HCT116 (cell line): Measurements from ENCODE around the gene ARHGAP19. TPM values are rescaled to one million over a fixed set of nuclear protein-coding genes. Genes with fewer than 3 reads are reported as not detected.

Experiments
- ATAC-seq: fragments of 200-7000 bp; cut with Tn5 transposase; 2 replicates; pipeline ENCODE4 v1.9.1; 2020; ENCODE audit warnings: mild to moderate bottlenecking, moderate library complexity
- BruUV-seq: library from RNA; stranded (reverse); fragments of 400-500 nt; replicated peaks from 2 replicates; lab custom pipeline; 2021; lab: Mats Ljungman, UMichigan
- CTCF ChIA-PET: fragments of 300-600 bp; sonication (Branson Sonifier 250); formaldehyde crosslinking; loops from one replicate; lab custom pipeline; 2021; ENCODE audit warnings: antibody characterized with exemption; lab: Charles Lee
- POLR2A ChIA-PET: fragments of 300-600, 350-600 bp; sonication (Branson Sonifier 250); formaldehyde crosslinking; loops from one replicate; lab custom pipeline; 2021; ENCODE audit warnings: antibody characterized with exemption; lab: Charles Lee
- RAD21 ChIA-PET, 2 experiments: fragments of 300-600 bp; sonication (Branson Sonifier 250); formaldehyde crosslinking; loops; one replicate each; lab custom pipeline; 2023; ENCODE audit warnings: low total read pairs in 2 of 2; ENCODE audit not compliant: uncharacterized antibody in 2 of 2, unreplicated experiment in 2 of 2, low non-redundant PET in 1 of 2; lab: Charles Lee
- DNase-seq: peaks from one replicate; pipeline ENCODE4 v3.0.0-alpha.2; 2010; ENCODE audit warnings: low read depth, low spot score
- H2AFZ ChIP-seq: fragments of 200-600 bp; shearing (Covaris generic), sonication (generic); 2 replicates; pipeline ENCODE4 v1.6.1; 2017; ENCODE audit warnings: low read depth, mixed run types, mixed read lengths, antibody characterized with exemption, low read length; ENCODE audit not compliant: poor library complexity, severe bottlenecking
- H3K27ac ChIP-seq: 2 replicates; pipeline ENCODE4 v1.5.1; 2012; ENCODE audit warnings: low read depth, low read length
- H3K27me3 ChIP-seq: fragments of 200-600 bp; sonication (generic); 2 replicates; pipeline ENCODE4 v1.6.1; 2016; ENCODE audit warnings: mixed run types, low read length, mixed read lengths; ENCODE audit not compliant: insufficient read depth
- H3K36me3 ChIP-seq, 2 experiments: fragments of 200-500 bp in 1 of 2; fragments of 200-600 bp in 1 of 2; sonication (Bioruptor generic) in 1 of 2; sonication (generic) in 1 of 2; 2 replicates each; pipeline versions ENCODE4 v1.5.1 to v1.6.1; 2014 to 2016; ENCODE audit warnings: low read length in 2 of 2, inconsistent platforms in 1 of 2, mixed read lengths in 1 of 2, mixed run types in 1 of 2; ENCODE audit not compliant: insufficient read depth in 2 of 2, control insufficient read depth in 1 of 2
- H3K4me1 ChIP-seq, 2 experiments: fragments of 200-600 bp in 1 of 2; sonication (generic) in 1 of 2; 2 replicates each; pipeline versions ENCODE4 v1.5.1 to v1.6.1; 2012 to 2017; ENCODE audit warnings: low read length in 2 of 2, inconsistent platforms in 1 of 2, mild to moderate bottlenecking in 1 of 2, mixed read lengths in 1 of 2, mixed run types in 1 of 2, moderate library complexity in 1 of 2; ENCODE audit not compliant: insufficient read depth in 2 of 2, control insufficient read depth in 1 of 2
- H3K4me2 ChIP-seq: fragments of 200-600 bp; sonication (generic); 2 replicates; pipeline ENCODE4 v1.6.1; 2017; ENCODE audit warnings: mixed run types, low read length, mixed read lengths
- H3K4me3 ChIP-seq, 2 experiments: fragments of 200-600 bp in 1 of 2; sonication (generic) in 1 of 2; replicated peaks in 1 of 2; 2 replicates each; pipeline ENCODE4 v1.5.1; 2011 to 2016; ENCODE audit warnings: low read length in 2 of 2, control low read depth in 1 of 2, low read depth in 1 of 2, mild to moderate bottlenecking in 1 of 2, mixed read lengths in 1 of 2, mixed run types in 1 of 2
- H3K79me2 ChIP-seq: fragments of 200-600 bp; sonication (generic); 2 replicates; pipeline ENCODE4 v1.6.1; 2017; ENCODE audit warnings: mild to moderate bottlenecking, mixed run types, low read length, moderate library complexity, mixed read lengths; ENCODE audit not compliant: insufficient read depth
- H3K9ac ChIP-seq: fragments of 200-600 bp; sonication (generic); 2 replicates; pipeline ENCODE4 v1.6.1; 2016; ENCODE audit warnings: low read length, mixed read lengths
- H3K9me2 ChIP-seq: fragments of 200-600 bp; sonication (generic), shearing (Covaris generic); 2 replicates; pipeline ENCODE4 v1.6.1; 2017; ENCODE audit warnings: mixed run types, mild to moderate bottlenecking, moderate library complexity; ENCODE audit not compliant: insufficient read depth
- H3K9me3 ChIP-seq, 2 experiments: fragments of 200-500 bp in 1 of 2; fragments of 200-600 bp in 1 of 2; sonication (Bioruptor generic) in 1 of 2; sonication (generic) in 1 of 2; 2 replicates each; pipeline ENCODE4 v1.6.1; 2014 to 2017; ENCODE audit warnings: low read length in 2 of 2, mixed read lengths in 2 of 2, inconsistent platforms in 1 of 2, low read depth in 1 of 2, mild to moderate bottlenecking in 1 of 2, mixed run types in 1 of 2, moderate library complexity in 1 of 2; ENCODE audit not compliant: control insufficient read depth in 1 of 2, insufficient read depth in 1 of 2
- H4K20me1 ChIP-seq: fragments of 200-600 bp; sonication (generic), shearing (Covaris generic); 2 replicates; pipeline ENCODE4 v1.6.1; 2017; ENCODE audit warnings: mixed run types, mild to moderate bottlenecking, moderate library complexity; ENCODE audit not compliant: insufficient read depth
- CBX3 ChIP-seq: IDR thresholded peaks from 2 replicates; pipeline ENCODE4 v1.6.1; 2012; ENCODE audit warnings: low read depth
- EZH2 ChIP-seq: fragments of 200-600 bp; sonication (generic); IDR thresholded peaks from 2 replicates; pipeline ENCODE4 v1.6.1; 2017; ENCODE audit warnings: antibody characterized with exemption, mixed run types
- EZH2phosphoT487 ChIP-seq: fragments of 200-600 bp; IDR thresholded peaks from 2 replicates; pipeline ENCODE4 v1.6.1; 2018; ENCODE audit warnings: antibody characterized with exemption, borderline replicate concordance
- FOSL1 ChIP-seq: IDR thresholded peaks from 2 replicates; pipeline ENCODE4 v1.6.1; 2012; ENCODE audit warnings: low read depth
- POLR2AphosphoS5 ChIP-seq: IDR thresholded peaks from 2 replicates; pipeline ENCODE4 v1.6.1; 2011; ENCODE audit warnings: mild to moderate bottlenecking, low read depth, low read length, moderate library complexity
- RAD21 ChIP-seq: IDR thresholded peaks from 2 replicates; pipeline ENCODE4 v1.6.1; 2012; ENCODE audit warnings: low read depth, mild to moderate bottlenecking
- SIN3A ChIP-seq: IDR thresholded peaks from 2 replicates; pipeline ENCODE4 v1.6.1; 2012; ENCODE audit warnings: low read depth
- SP1 ChIP-seq: IDR thresholded peaks from 2 replicates; pipeline ENCODE4 v1.6.1; 2012; ENCODE audit warnings: low read depth
- SRF ChIP-seq: IDR thresholded peaks from 2 replicates; pipeline ENCODE4 v1.6.1; 2012; ENCODE audit warnings: low read depth
- YY1 ChIP-seq: IDR thresholded peaks from 2 replicates; pipeline ENCODE4 v1.6.1; 2011; ENCODE audit warnings: low read length, low read depth, moderate library complexity, mild to moderate bottlenecking; ENCODE audit not compliant: insufficient replicate concordance; ENCODE audit errors: extremely low read depth
- ZNF274 ChIP-seq: fragments of 200-500 bp; sonication (Bioruptor generic); IDR thresholded peaks from 2 replicates; pipeline ENCODE4 v1.6.1; 2014; ENCODE audit warnings: mild to moderate bottlenecking, low read depth, low read length, inconsistent platforms
- intact Hi-C: fragments of 100-400 bp; cut with micrococcal nuclease; formaldehyde crosslinking; loops from 2 replicates; pipeline ENCODE4 v1.10.0; 2022
- total RNA-seq: library from RNA; stranded (reverse); gene quantifications from one replicate; pipeline ENCODE4 v1.2.1, GENCODE V29; 2021; ENCODE audit not compliant: unreplicated experiment

Gene ARHGAP19
- total RNA-seq, 1 experiment from 2014 or later: 36.8 TPM

DNA sequence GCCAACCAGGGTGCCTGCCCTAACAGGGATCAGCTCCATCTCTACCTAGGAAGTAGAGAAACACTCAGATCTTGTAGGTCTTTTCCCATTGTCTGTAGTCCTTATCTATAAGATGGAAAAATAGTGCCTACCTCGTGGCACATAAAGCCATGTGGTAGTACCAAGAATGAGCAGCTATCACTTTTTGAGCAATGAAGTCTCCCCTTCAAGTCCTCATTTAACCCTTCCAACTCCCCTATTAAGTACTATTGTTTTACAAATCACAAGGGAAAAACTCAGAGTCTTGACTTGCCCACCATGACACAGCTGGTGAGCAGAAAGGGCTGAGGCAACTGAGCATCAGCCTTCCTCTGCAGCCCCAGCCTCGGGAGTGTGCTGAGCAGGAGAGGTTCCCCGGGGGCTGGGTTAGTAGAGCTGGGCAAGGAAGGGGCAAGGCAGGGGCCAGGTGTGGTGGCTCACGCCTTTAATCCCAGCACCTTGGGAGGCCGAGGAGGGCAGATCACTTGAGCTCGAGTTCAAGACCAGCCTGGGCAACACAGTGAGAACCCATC, 38.8 kb upstream of the ARHGAP19 start:
- Histone ChIP-seq H3K9me2 (no peaks in the 10 kb centered on the region), H4K20me1 (no peaks in the 10 kb centered on the region), H3K27me3 (no peaks in the 10 kb centered on the region), H3K27ac (no peak overlapping the region), H3K36me3 (no peaks in the 10 kb centered on the region), H3K9me3 (no peaks in the 10 kb centered on the region), H2AFZ (no peak overlapping the region), H3K4me1 (peaks cover 32 to 41% of the 10 kb centered on the region in 2 experiments), H3K79me2 (no peaks in the 10 kb centered on the region), H3K4me2 (no peak overlapping the region), H3K4me3 (no peak overlapping the region), H3K9ac (no peak overlapping the region)
- BruUV-seq: no TSS peak
- ATAC-seq (no peak), DNase-seq (no peak)
- ChIA-PET POLR2A (interaction anchor here (0.7 kb wide), 1 partner anchor 52 kb away, joined by 3 read pairs; no protein-coding TSS in a partner anchor), CTCF (no interaction called here), RAD21 (no interaction called here)
- intact Hi-C loops: no loop called here
- no peak for TF ChIP-seq SIN3A
- TF ChIP-seq ZNF274: no peak
- TF ChIP-seq FOSL1: no peak
- no peak for TF ChIP-seq RAD21
- TF ChIP-seq POLR2AphosphoS5: no peak
- TF ChIP-seq SRF: no peak
- no peak for TF ChIP-seq CBX3
- no peak for TF ChIP-seq EZH2

DNA sequence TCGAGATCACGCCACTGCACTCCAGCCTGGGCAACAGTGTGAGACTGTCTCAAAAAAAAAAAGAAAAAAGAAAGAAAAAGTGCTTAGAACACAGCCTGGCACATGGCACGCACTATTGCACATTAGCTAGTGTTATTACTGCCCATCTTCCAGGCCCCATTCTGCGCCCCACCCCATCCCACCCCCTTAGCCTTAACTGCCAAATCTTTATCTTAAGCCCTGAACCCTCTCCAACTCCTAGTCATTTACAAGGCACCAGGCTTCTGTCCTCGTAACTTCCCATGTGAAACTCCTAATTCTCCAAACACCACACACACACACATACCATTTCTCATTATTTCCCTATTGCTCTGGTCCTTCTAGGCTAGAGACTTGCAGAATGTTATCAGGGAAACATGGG, 37.3 kb upstream of the ARHGAP19 start:
- no peak for ATAC-seq
- Histone ChIP-seq H3K79me2 (no peaks in the 10 kb centered on the region), H3K4me1 (peaks cover 28 to 32% of the 10 kb centered on the region in 2 experiments)
- TF ChIP-seq FOSL1 (no peak), YY1 (no peak), EZH2phosphoT487 (no peak), SP1 (no peak), ZNF274 (no peak)
- TF ChIP-seq, all 23 proteins: peak for 0
- no peak overlapping the region for H3K9ac ChIP-seq
- H3K27me3 ChIP-seq: no peaks in the 10 kb centered on the region
- H3K4me2 ChIP-seq: no peak overlapping the region; the same call in 1 of the 2 replicates
- ChIA-PET RAD21 (no interaction called here), CTCF (no interaction called here), POLR2A (no interaction called here)
- no peaks in the 10 kb centered on the region for H3K9me3 ChIP-seq
- no peaks in the 10 kb centered on the region for H4K20me1 ChIP-seq
- DNase-seq: no peak
- no TSS peak for BruUV-seq
- no peak overlapping the region for H3K27ac ChIP-seq
- intact Hi-C loops: no loop called here
- H3K36me3 ChIP-seq: no peaks in the 10 kb centered on the region
- no peak overlapping the region for H2AFZ ChIP-seq
- no peaks in the 10 kb centered on the region for H3K9me2 ChIP-seq
- H3K4me3 ChIP-seq: no peak overlapping the region
